Neural cell (in vitro differentiated cells): ENCODE measurements around the gene ENTPD2. TPM values are rescaled to one million over a fixed set of nuclear protein-coding genes. Genes with fewer than 3 reads are reported as not detected.

Experiments used
- H2AFZ ChIP-seq: fragments of 200-600, 300-800 bp; sonication (generic), shearing (Covaris generic); 2 replicates; pipeline ENCODE4 v1.6.0; 2014; ENCODE audit warnings: low read depth, mild to moderate bottlenecking, antibody characterized with exemption, low read length, moderate library complexity
- H3F3A ChIP-seq: fragments of 200-600 bp; shearing (Covaris generic); 2 replicates; pipeline ENCODE4 v1.6.1; 2016; ENCODE audit warnings: mild to moderate bottlenecking, moderate library complexity, mixed read lengths, antibody characterized with exemption, low read length; ENCODE audit not compliant: insufficient read depth, poor library complexity, severe bottlenecking
- H3K27ac ChIP-seq: fragments of 200-600, 300-800 bp; sonication (generic), shearing (Covaris generic); 2 replicates; pipeline ENCODE4 v1.5.1; 2014; ENCODE audit warnings: mild to moderate bottlenecking, low read length, moderate library complexity
- H3K27me3 ChIP-seq: fragments of 300-800, 200-600 bp; sonication (generic), shearing (Covaris generic); 2 replicates; pipeline ENCODE4 v1.6.0; 2014; ENCODE audit warnings: mild to moderate bottlenecking, low read depth, low read length, moderate library complexity; ENCODE audit not compliant: insufficient read depth
- H3K36me3 ChIP-seq: fragments of 300-800, 200-600 bp; sonication (generic), shearing (Covaris generic); 2 replicates; pipeline ENCODE4 v1.5.1; 2014; ENCODE audit warnings: mild to moderate bottlenecking, antibody characterized with exemption, low read length, moderate library complexity; ENCODE audit not compliant: insufficient read depth
- H3K4me2 ChIP-seq: fragments of 300-800, 200-600 bp; sonication (generic), shearing (Covaris generic); 2 replicates; pipeline ENCODE4 v1.6.0; 2014; ENCODE audit warnings: mild to moderate bottlenecking, low read length
- H3K4me3 ChIP-seq: fragments of 300-800, 200-600 bp; sonication (generic), shearing (Covaris generic); 2 replicates; pipeline ENCODE4 v1.5.1; 2014; ENCODE audit warnings: mild to moderate bottlenecking, low read length, moderate library complexity
- H3K79me2 ChIP-seq: fragments of 200-600 bp; shearing (Covaris generic); replicated peaks from 2 replicates; pipeline ENCODE4 v1.6.0; 2014; ENCODE audit warnings: mild to moderate bottlenecking, low read length, moderate library complexity; ENCODE audit not compliant: insufficient read depth
- H3K9ac ChIP-seq: fragments of 300-800, 200-600 bp; sonication (generic), shearing (Covaris generic); 2 replicates; pipeline ENCODE4 v1.6.1; 2016; ENCODE audit warnings: mild to moderate bottlenecking, low read length, mixed read lengths
- H3K9me2 ChIP-seq: fragments of 200-600 bp; shearing (Covaris generic); 2 replicates; pipeline ENCODE4 v1.6.1; 2016; ENCODE audit warnings: mild to moderate bottlenecking, low read length, mixed read lengths; ENCODE audit not compliant: insufficient read depth
- H3K9me3 ChIP-seq: fragments of 200-600, 300-800 bp; sonication (generic), shearing (Covaris generic); 2 replicates; pipeline ENCODE4 v1.6.1; 2016; ENCODE audit warnings: mild to moderate bottlenecking, mixed run types, low read length, moderate library complexity, mixed read lengths
- H4K20me1 ChIP-seq: fragments of 200-600 bp; shearing (Covaris generic); 2 replicates; pipeline ENCODE4 v1.6.1; 2016; ENCODE audit warnings: mild to moderate bottlenecking, mixed run types; ENCODE audit not compliant: insufficient read depth
- CTCF ChIP-seq: fragments of 450-650 bp; IDR thresholded peaks from 2 replicates; pipeline ENCODE4 v1.5.1; 2014; ENCODE audit warnings: antibody characterized with exemption, mild to moderate bottlenecking, moderate library complexity; ENCODE audit not compliant: poor library complexity, severe bottlenecking
- EP300 ChIP-seq: fragments of 450-650 bp; conservative IDR thresholded peaks from 2 replicates; pipeline ENCODE4 v1.6.1; 2014; ENCODE audit warnings: antibody characterized with exemption, mild to moderate bottlenecking, moderate library complexity; ENCODE audit not compliant: poor library complexity, severe bottlenecking
- EZH2 ChIP-seq: fragments of 200-600, 300-800 bp; shearing (Covaris generic), sonication (generic); IDR thresholded peaks from 2 replicates; pipeline ENCODE4 v1.6.1; 2014; ENCODE audit warnings: antibody characterized with exemption, low read length, borderline replicate concordance, mild to moderate bottlenecking; ENCODE audit not compliant: insufficient read depth, poor library complexity, severe bottlenecking
- MXI1 ChIP-seq: fragments of 450-650 bp; conservative IDR thresholded peaks from 2 replicates; pipeline ENCODE4 v1.6.1; 2014; ENCODE audit warnings: antibody characterized with exemption, mild to moderate bottlenecking; ENCODE audit not compliant: poor library complexity, severe bottlenecking
- POLR2AphosphoS5 ChIP-seq: IDR thresholded peaks from 2 replicates; pipeline ENCODE4 v1.6.1; 2012
- RAD21 ChIP-seq: fragments of 450-650 bp; conservative IDR thresholded peaks from 2 replicates; pipeline ENCODE4 v1.6.1; 2014; ENCODE audit warnings: antibody characterized with exemption, mild to moderate bottlenecking, moderate library complexity
- SMC3 ChIP-seq: fragments of 450-650 bp; conservative IDR thresholded peaks from 2 replicates; pipeline ENCODE4 v1.6.1; 2014; ENCODE audit warnings: antibody characterized with exemption, mild to moderate bottlenecking, moderate library complexity; ENCODE audit not compliant: poor library complexity
- TAF1 ChIP-seq: IDR thresholded peaks from 2 replicates; pipeline ENCODE4 v1.6.1; 2012; ENCODE audit warnings: low read depth
- polyA plus RNA-seq: library from polyadenylated mRNA; depleted of rRNA; stranded (reverse); fragments of >200 nt; gene quantifications from 2 replicates; pipeline ENCODE4 v1.2.3, GENCODE V29; 2014
- TF ChIP-seq, protein P1 (sequence below): IDR thresholded peaks from 2 replicates; pipeline ENCODE4 v1.6.1; 2012; ENCODE audit warnings: borderline replicate concordance

ENTPD2 gene
- polyA plus RNA-seq, 1 donor from 2014 or later, result not detected

DNA sequence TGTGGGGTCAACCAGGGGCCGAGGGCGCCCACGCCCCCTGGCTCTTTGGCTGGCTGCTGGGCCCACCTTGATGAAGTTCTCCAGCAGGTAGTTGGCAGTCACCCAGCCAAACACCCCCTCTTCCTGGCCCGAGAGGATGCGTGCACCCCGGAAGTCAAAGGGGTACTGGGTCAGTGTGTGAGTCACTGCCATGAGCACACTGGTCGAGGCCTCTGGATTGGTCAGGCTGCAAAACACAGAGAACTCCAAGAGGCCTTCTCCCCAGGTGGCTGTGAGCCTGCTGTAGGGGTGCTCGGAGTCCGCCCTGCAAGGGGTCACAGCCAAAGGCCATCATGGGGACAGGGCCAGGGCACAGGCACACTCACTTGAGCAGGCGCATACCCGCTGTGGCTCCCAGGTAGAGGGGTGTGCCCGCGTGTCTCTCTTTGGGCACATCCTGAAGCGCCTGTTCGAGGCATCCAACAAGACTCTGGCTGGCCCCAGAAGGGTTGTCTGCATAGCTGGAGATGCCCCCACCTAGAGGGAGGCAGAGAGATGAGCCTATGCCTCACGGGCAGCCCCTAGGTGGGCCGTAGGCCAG, 2.6 kb downstream of the ENTPD2 start:
- H3K4me2 ChIP-seq, result no peak overlapping the region
- H3K9me3 ChIP-seq, result no peaks in the 10 kb centered on the region
- H3K36me3 ChIP-seq, result no peaks in the 10 kb centered on the region
- no peak overlapping the region for H3K4me3 ChIP-seq
- no peaks in the 10 kb centered on the region for H3K79me2 ChIP-seq
- H3F3A ChIP-seq, result no peaks in the 10 kb centered on the region
- TF ChIP-seq MXI1 (no peak), CTCF (no peak), POLR2AphosphoS5 (no peak)
- no peak overlapping the region for H3K27ac ChIP-seq
- no peak overlapping the region for H3K9ac ChIP-seq
- no peak overlapping the region for H2AFZ ChIP-seq
- H4K20me1 ChIP-seq, result no peaks in the 10 kb centered on the region
- no peaks in the 10 kb centered on the region for H3K9me2 ChIP-seq
- H3K27me3 ChIP-seq, result peaks cover 81% of the 10 kb centered on the region

- Histone ChIP-seq H3K79me2 (no peaks in the 10 kb centered on the region), H3K27me3 (peaks cover 80% of the 10 kb centered on the region)
Measured at GRCh38 chr9:137050570-137050969, 3.3 kb downstream of the ENTPD2 start.

More at GRCh38 chr9:137050570-137050969, 3.3 kb downstream of the ENTPD2 start:
- Histone ChIP-seq H3K9ac (no peak overlapping the region), H3K27ac (no peak overlapping the region), H4K20me1 (no peaks in the 10 kb centered on the region), H3K9me3 (no peaks in the 10 kb centered on the region), H3K9me2 (no peaks in the 10 kb centered on the region), H3K4me3 (no peak overlapping the region), H3K4me2 (no peak overlapping the region), H3F3A (no peaks in the 10 kb centered on the region), H3K36me3 (no peaks in the 10 kb centered on the region), H2AFZ (no peak overlapping the region)
- TF ChIP-seq EP300, result no peak
- TF ChIP-seq, protein P1, sequence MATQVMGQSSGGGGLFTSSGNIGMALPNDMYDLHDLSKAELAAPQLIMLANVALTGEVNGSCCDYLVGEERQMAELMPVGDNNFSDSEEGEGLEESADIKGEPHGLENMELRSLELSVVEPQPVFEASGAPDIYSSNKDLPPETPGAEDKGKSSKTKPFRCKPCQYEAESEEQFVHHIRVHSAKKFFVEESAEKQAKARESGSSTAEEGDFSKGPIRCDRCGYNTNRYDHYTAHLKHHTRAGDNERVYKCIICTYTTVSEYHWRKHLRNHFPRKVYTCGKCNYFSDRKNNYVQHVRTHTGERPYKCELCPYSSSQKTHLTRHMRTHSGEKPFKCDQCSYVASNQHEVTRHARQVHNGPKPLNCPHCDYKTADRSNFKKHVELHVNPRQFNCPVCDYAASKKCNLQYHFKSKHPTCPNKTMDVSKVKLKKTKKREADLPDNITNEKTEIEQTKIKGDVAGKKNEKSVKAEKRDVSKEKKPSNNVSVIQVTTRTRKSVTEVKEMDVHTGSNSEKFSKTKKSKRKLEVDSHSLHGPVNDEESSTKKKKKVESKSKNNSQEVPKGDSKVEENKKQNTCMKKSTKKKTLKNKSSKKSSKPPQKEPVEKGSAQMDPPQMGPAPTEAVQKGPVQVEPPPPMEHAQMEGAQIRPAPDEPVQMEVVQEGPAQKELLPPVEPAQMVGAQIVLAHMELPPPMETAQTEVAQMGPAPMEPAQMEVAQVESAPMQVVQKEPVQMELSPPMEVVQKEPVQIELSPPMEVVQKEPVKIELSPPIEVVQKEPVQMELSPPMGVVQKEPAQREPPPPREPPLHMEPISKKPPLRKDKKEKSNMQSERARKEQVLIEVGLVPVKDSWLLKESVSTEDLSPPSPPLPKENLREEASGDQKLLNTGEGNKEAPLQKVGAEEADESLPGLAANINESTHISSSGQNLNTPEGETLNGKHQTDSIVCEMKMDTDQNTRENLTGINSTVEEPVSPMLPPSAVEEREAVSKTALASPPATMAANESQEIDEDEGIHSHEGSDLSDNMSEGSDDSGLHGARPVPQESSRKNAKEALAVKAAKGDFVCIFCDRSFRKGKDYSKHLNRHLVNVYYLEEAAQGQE, result no peak
- no peak for TF ChIP-seq TAF1
- no peak for TF ChIP-seq SMC3
- no peak for TF ChIP-seq CTCF
- TF ChIP-seq POLR2AphosphoS5, result no peak
- TF ChIP-seq RAD21, result no peak
- TF ChIP-seq EZH2, result no peak
- TF ChIP-seq MXI1, result no peak
